CD4-positive, alpha-beta T cell (primary cell): ENCODE results near the gene ETFA. TPM values are rescaled to one million over a fixed set of nuclear protein-coding genes. Genes with fewer than 3 reads are reported as not detected.

Experiments used
- ATAC-seq: fragments of 200-7000 bp; cut with Tn5 transposase; one replicate; pipeline ENCODE4 v1.10.0; 2022; ENCODE audit warnings: mild to moderate bottlenecking; ENCODE audit not compliant: poor library complexity
- CTCF ChIA-PET: fragments of 350-600 bp; sonication (Branson Sonifier 250); formaldehyde crosslinking; loops from one replicate; lab custom pipeline; 2021; ENCODE audit warnings: antibody characterized with exemption, inconsistent platforms; lab: Charles Lee
- POLR2A ChIA-PET: fragments of 350-600 bp; sonication (Branson Sonifier 250); formaldehyde crosslinking; loops from one replicate; lab custom pipeline; 2021; ENCODE audit warnings: antibody characterized with exemption, inconsistent platforms; lab: Charles Lee
- DNase-seq, 14 experiments: peaks; one replicate each; pipeline ENCODE4 v3.0.0-alpha.2; 2013 to 2020; ENCODE audit warnings: mixed read lengths in 2 of 14
- H3K27ac ChIP-seq, 2 donors: one replicate each; pipeline versions ENCODE4 v1.5.1 to v1.7.0; 2013; ENCODE audit warnings: low read length in 2 of 2, low read depth in 1 of 2, mild to moderate bottlenecking in 1 of 2
- H3K27me3 ChIP-seq, 2 experiments: 1 replicate in 1 of 2; 2 replicates in 1 of 2; pipeline versions ENCODE4 v1.6.1 to v1.7.0; 2013; ENCODE audit warnings: low read length in 2 of 2, control low read depth in 1 of 2, mild to moderate bottlenecking in 1 of 2, moderate library complexity in 1 of 2; ENCODE audit not compliant: insufficient read depth in 2 of 2, control insufficient read depth in 1 of 2
- H3K36me3 ChIP-seq: one replicate; pipeline ENCODE4 v1.6.1; 2013; ENCODE audit warnings: low read length, control low read depth; ENCODE audit not compliant: insufficient read depth
- H3K4me1 ChIP-seq: one replicate; pipeline ENCODE4 v1.6.1; 2013; ENCODE audit warnings: low read length, control low read depth; ENCODE audit not compliant: insufficient read depth
- H3K4me3 ChIP-seq: one replicate; pipeline ENCODE4 v1.5.1; 2013; ENCODE audit warnings: mild to moderate bottlenecking, low read length, moderate library complexity
- H3K9me3 ChIP-seq, 2 experiments: 1 replicate in 1 of 2; 2 replicates in 1 of 2; pipeline versions ENCODE4 v1.6.1 to v1.7.0; 2013; ENCODE audit warnings: low read length in 2 of 2, mild to moderate bottlenecking in 2 of 2, control low read depth in 1 of 2, moderate library complexity in 1 of 2; ENCODE audit not compliant: control insufficient read depth in 1 of 2, insufficient read depth in 1 of 2
- H3K27ac Mint-ChIP-seq: one replicate; pipeline ENCODE4 v1.8.0; 2020; ENCODE audit warnings: mixed read lengths
- H3K27me3 Mint-ChIP-seq: one replicate; pipeline ENCODE4 v1.8.0; 2021; ENCODE audit warnings: mixed read lengths
- H3K36me3 Mint-ChIP-seq: one replicate; pipeline ENCODE4 v1.8.0; 2021; ENCODE audit warnings: low read depth, mixed read lengths
- H3K4me1 Mint-ChIP-seq: one replicate; pipeline ENCODE4 v1.8.0; 2021; ENCODE audit warnings: low read depth, mixed read lengths
- H3K4me3 Mint-ChIP-seq: one replicate; pipeline ENCODE4 v1.8.0; 2020; ENCODE audit warnings: mild to moderate bottlenecking, mixed read lengths
- H3K9me3 Mint-ChIP-seq: one replicate; pipeline ENCODE4 v1.8.0; 2020; ENCODE audit warnings: mixed read lengths
- CTCF ChIP-seq: fragments of 200-600 bp; IDR thresholded peaks from one replicate; pipeline ENCODE4 v1.8.0; 2022; ENCODE audit warnings: antibody characterized with exemption, mild to moderate bottlenecking
- intact Hi-C, 2 experiments: fragments of 100-400 bp; cut with DNase I in 1 of 2; cut with micrococcal nuclease in 1 of 2; formaldehyde crosslinking; loops; one replicate each; pipeline versions ENCODE4 v1.15.1 to v1.9.0; 2023 to 2025; cut with DNase I, micrococcal nuclease
- total RNA-seq, 174 experiments: library from RNA in 2 of 174; stranded (reverse) in 2 of 174; gene quantifications; one replicate each; pipeline ENCODE4 v1.2.3 and lab custom pipeline; 2021 to 2026

Gene ETFA
- total RNA-seq, 2 experiments from 2014 or later: 11.4 to 15.2 TPM

GRCh38 chr15:76340198-76340802 lies 29.0 kb upstream of the ETFA start:
- Mint-ChIP-seq H3K9me3 (no peaks in the 10 kb centered on the region), H3K27me3 (peaks cover 90% of the 10 kb centered on the region), H3K4me1 (peaks cover 72% of the 10 kb centered on the region), H3K4me3 (peak overlapping the region; percentile 80), H3K36me3 (no peaks in the 10 kb centered on the region), H3K27ac (no peak overlapping the region)
- no peak for TF ChIP-seq CTCF
- intact Hi-C loops: no loop called here
- Histone ChIP-seq H3K27ac (no peak overlapping the region), H3K36me3 (no peaks in the 10 kb centered on the region), H3K4me1 (peaks cover 78% of the 10 kb centered on the region), H3K4me3 (peak overlapping the region; percentile 46), H3K27me3 (peaks cover 86 to 98% of the 10 kb centered on the region in 2 experiments), H3K9me3 (peaks cover 5 to 60% of the 10 kb centered on the region in 2 experiments)
- ChIA-PET POLR2A (interaction anchor here (0.6 kb wide), 1 partner anchor 1613 kb away, joined by 3 read pairs; no protein-coding TSS in a partner anchor), CTCF (no interaction called here)
- DNase-seq (peak in 4 of 14 experiments; percentile 36 to 58 (median 50)), ATAC-seq (peak; percentile 16)

- Mint-ChIP-seq H3K27me3 (peaks cover 90% of the 10 kb centered on the region), H3K36me3 (no peaks in the 10 kb centered on the region), H3K4me1 (peaks cover 73% of the 10 kb centered on the region), H3K4me3 (peak overlapping the region; percentile 80), H3K27ac (no peak overlapping the region), H3K9me3 (no peaks in the 10 kb centered on the region)
- ATAC-seq (no peak), DNase-seq (peak in 2 of 14 experiments; percentile 32 to 37)
- H3K9me3 ChIP-seq: peaks cover 3 to 68% of the 10 kb centered on the region in 2 experiments
- peaks cover 83% of the 10 kb centered on the region for H3K4me1 ChIP-seq
- no peak overlapping the region for H3K27ac ChIP-seq
- H3K27me3 ChIP-seq: peaks cover 88 to 98% of the 10 kb centered on the region in 2 experiments
- no peak for TF ChIP-seq CTCF
- no peaks in the 10 kb centered on the region for H3K36me3 ChIP-seq
- intact Hi-C loops: loop anchor here in 1 of 2 experiments (5.0 kb wide), 1 partner anchor 52 kb away; no protein-coding TSS in a partner anchor
- H3K4me3 ChIP-seq: peak overlapping the region; percentile 46
- ChIA-PET POLR2A (interaction anchor here (0.6 kb wide), 1 partner anchor 1612 kb away, joined by 3 read pairs; no protein-coding TSS in a partner anchor), CTCF (no interaction called here)
These were observed 28.3 kb upstream of the ETFA start for GRCh38 chr15:76339305-76340197.

GRCh38 chr15:76338486-76339304 lies 27.4 kb upstream of the ETFA start:
- peaks cover 73% of the 10 kb centered on the region for H3K4me1 Mint-ChIP-seq
- H3K27ac Mint-ChIP-seq: no peak overlapping the region
- no peak overlapping the region for H3K4me3 ChIP-seq
- peaks cover 90% of the 10 kb centered on the region for H3K27me3 Mint-ChIP-seq
- DNase-seq (peak in 2 of 14 experiments; percentile 36 to 43), ATAC-seq (no peak)
- ChIA-PET POLR2A (no interaction called here), CTCF (no interaction called here)
- no peaks in the 10 kb centered on the region for H3K36me3 ChIP-seq
- H3K36me3 Mint-ChIP-seq: no peaks in the 10 kb centered on the region
- peaks cover 83% of the 10 kb centered on the region for H3K4me1 ChIP-seq
- peak overlapping the region; percentile 57 for H3K4me3 Mint-ChIP-seq
- no peak overlapping the region for H3K27ac ChIP-seq
- H3K9me3 Mint-ChIP-seq: no peaks in the 10 kb centered on the region
- intact Hi-C loops: loop anchor here in 1 of 2 experiments (5.0 kb wide), 1 partner anchor 51 kb away; no protein-coding TSS in a partner anchor
- no peak for TF ChIP-seq CTCF
- H3K27me3 ChIP-seq: peaks cover 90 to 97% of the 10 kb centered on the region in 2 experiments
- peaks cover 0 to 69% of the 10 kb centered on the region in 2 experiments for H3K9me3 ChIP-seq
